22Rv1 (cell line): ENCODE data around the gene GRIN3B.

ENCODE experiments used
- H3K27ac ChIP-seq: fragments of 450-650 bp; 2 replicates; pipeline ENCODE4 v1.5.1; 2017
- CTCF ChIP-seq: fragments of 450-650 bp; IDR thresholded peaks from 2 replicates; pipeline ENCODE4 v1.5.1; 2017; ENCODE audit warnings: mild to moderate bottlenecking
- ZFX ChIP-seq: fragments of 450-650 bp; IDR thresholded peaks from 2 replicates; pipeline ENCODE4 v1.6.1; 2017; ENCODE audit warnings: antibody characterized with exemption, borderline replicate concordance

The GRIN3B gene

DNA sequence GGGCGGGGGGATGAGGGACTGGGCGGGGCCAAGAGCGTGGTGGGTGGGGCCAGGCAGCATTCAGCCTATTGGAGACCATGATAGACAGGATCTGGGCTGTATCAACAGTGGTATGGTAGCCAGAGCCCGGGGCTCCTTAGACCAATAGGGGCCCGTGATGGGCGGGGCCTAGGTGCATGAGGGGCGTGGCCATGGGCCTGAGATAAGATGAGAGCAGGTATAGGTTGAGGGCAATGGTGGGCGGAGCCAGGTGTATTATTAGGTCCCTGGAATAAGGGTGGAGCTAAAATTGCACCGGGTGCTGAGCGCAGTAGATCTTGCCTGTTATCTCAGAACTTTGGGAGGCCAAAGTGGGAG is 45.0 kb downstream of the GRIN3B start:
- TF ChIP-seq ZFX, result no peak
- TF ChIP-seq CTCF, result no peak
- H3K27ac ChIP-seq, result peak overlapping the region; percentile 66

GRCh38 chr19:1046117-1046626 is 46.0 kb downstream of the GRIN3B start:
- TF ChIP-seq ZFX, result no peak
- TF ChIP-seq CTCF, result no peak
- peak overlapping the region; percentile 66 for H3K27ac ChIP-seq

GRCh38 chr19:1046836-1047695 is 46.8 kb downstream of the GRIN3B start:
- no peak overlapping the region for H3K27ac ChIP-seq
- TF ChIP-seq ZFX (no peak), CTCF (no peak)

- TF ChIP-seq ZFX, result no peak
- no peak for TF ChIP-seq CTCF
- no peak overlapping the region for H3K27ac ChIP-seq
These were observed 47.5 kb downstream of the GRIN3B start for GRCh38 chr19:1047696-1048147.

- TF ChIP-seq CTCF, result no peak
- TF ChIP-seq ZFX, result no peak
- no peak overlapping the region for H3K27ac ChIP-seq
These were observed 48.9 kb downstream of the GRIN3B start for GRCh38 chr19:1049106-1049505.

DNA sequence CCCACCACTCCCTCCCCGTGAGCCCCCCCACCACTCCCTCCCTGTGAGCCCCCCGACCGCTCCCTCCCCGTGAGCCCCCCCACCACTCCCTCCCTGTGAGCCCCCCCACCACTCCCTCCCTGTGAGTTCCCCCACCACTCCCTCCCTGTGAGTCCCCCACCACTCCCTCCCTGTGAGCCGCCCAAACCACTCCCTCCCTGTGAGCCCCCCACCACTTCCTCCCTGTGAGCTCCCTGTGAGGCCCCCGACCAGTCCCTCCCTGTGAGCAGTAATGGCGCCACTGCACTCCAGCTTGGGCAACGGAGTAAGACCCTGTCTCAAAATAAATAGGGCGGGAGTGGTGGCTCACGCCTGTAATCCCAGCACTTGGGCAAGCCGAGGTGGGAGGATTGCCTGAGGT is 49.6 kb downstream of the GRIN3B start:
- no peak overlapping the region for H3K27ac ChIP-seq
- TF ChIP-seq CTCF (no peak), ZFX (no peak)
